Activated CD8-positive, alpha-beta T cell treated with anti-CD3 and anti-CD28 coated beads, Interleukin-2, amount 10 ng/mL, durations not matched to agents 7 days and 5 days (primary cell): ENCODE measurements around the gene MYOG. TPM values are rescaled to one million over a fixed set of nuclear protein-coding genes. Genes with fewer than 3 reads are reported as not detected.

Source experiments
- ATAC-seq: fragments of 150-1000 bp; cut with Tn5 transposase; one replicate; pipeline ENCODE4 v1.10.0; 2021; ENCODE audit warnings: moderate library complexity
- CTCF ChIA-PET: fragments of 350-600 bp; sonication (Branson Sonifier 250); formaldehyde crosslinking; loops from one replicate; lab custom pipeline; 2021; ENCODE audit warnings: antibody characterized with exemption; lab: Charles Lee
- POLR2A ChIA-PET: fragments of 350-600 bp; sonication (Branson Sonifier 250); formaldehyde crosslinking; loops from one replicate; lab custom pipeline; 2021; ENCODE audit warnings: antibody characterized with exemption; lab: Charles Lee
- DNase-seq: peaks from one replicate; pipeline ENCODE4 v3.0.0-alpha.2; 2020
- H3K27ac Mint-ChIP-seq: one replicate; pipeline ENCODE4 v1.8.0; 2021; ENCODE audit warnings: mild to moderate bottlenecking, mixed read lengths
- H3K27me3 Mint-ChIP-seq: one replicate; pipeline ENCODE4 v1.8.0; 2021; ENCODE audit warnings: low read depth, mixed read lengths
- H3K36me3 Mint-ChIP-seq: one replicate; pipeline ENCODE4 v1.8.0; 2021; ENCODE audit warnings: low read depth, mixed read lengths
- H3K4me1 Mint-ChIP-seq: one replicate; pipeline ENCODE4 v1.8.0; 2021; ENCODE audit warnings: low read depth, mixed read lengths
- H3K4me3 Mint-ChIP-seq: one replicate; pipeline ENCODE4 v1.8.0; 2021; ENCODE audit warnings: mild to moderate bottlenecking, mixed read lengths
- H3K9me3 Mint-ChIP-seq: one replicate; pipeline ENCODE4 v1.8.0; 2022; ENCODE audit warnings: mixed read lengths; ENCODE audit not compliant: insufficient read depth
- total RNA-seq, 2 experiments: library from RNA; stranded (reverse); gene quantifications; one replicate each; pipeline ENCODE4 v1.2.3, GENCODE V29; 2021

Gene MYOG
- total RNA-seq, 2 experiments from 2014 or later: not detected

DNA sequence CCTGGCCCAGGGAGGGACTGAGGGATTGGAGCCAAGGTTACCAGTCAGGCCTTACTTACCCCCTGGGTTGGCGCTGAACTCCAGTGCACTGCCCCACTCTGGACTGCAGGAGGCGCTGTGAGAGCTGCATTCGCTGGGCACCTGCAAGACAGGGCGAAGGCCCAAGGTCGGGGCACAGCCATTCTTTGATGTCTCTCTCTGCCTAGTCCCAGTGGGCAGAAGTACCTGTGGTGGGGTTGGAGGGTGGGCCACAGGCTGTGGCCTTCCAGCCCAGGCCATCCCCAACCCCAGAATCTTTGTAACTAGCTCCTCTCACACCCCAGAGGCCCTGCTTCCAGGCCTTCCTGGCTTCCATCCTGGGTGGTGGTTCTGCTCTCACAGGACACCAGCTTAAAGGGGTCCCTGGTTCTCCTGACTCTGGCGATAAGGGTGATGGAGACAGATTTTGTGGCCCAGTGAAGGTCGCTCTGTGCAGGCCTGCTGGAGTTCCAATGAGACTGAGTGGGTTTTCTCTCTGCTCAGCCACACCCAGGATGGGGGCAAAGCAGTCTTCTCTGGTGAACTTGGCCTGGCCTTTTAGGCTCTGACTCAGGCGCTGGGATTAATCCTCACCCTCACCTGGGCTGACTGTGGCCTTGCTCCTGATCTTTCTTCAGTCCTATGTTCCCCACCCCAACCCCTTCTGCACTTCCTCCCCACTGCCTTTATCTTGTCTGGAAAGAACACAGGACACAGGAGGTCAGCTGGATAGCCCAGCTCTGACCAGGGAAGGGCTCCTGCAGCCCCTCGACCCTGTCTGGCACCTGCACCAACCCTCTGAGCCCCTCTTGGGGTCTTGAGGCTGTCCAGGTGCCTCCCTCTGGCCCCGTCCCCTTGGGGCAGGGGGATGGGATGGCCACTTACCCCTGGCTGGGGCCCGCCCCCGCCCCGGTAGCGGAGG, 954 bp downstream of the MYOG start:
- CTCF ChIA-PET: interaction anchor here (0.7 to 1.8 kb wide), 5 partner anchors 10 to 397 kb away, joined by 3 to 5 read pairs (median 3); no protein-coding TSS in a partner anchor
- peak; percentile 34 for DNase-seq
- H3K27me3 Mint-ChIP-seq: peaks cover 5% of the 10 kb centered on the region
- peak; percentile 41 for ATAC-seq
- H3K36me3 Mint-ChIP-seq: no peaks in the 10 kb centered on the region
- H3K4me3 Mint-ChIP-seq: no peak overlapping the region
- H3K4me1 Mint-ChIP-seq: no peaks in the 10 kb centered on the region
- POLR2A ChIA-PET: interaction anchor here (0.6 kb wide), 1 partner anchor 261 kb away, joined by 3 read pairs; no protein-coding TSS in a partner anchor
- H3K9me3 Mint-ChIP-seq: no peaks in the 10 kb centered on the region
- no peak overlapping the region for H3K27ac Mint-ChIP-seq

DNA sequence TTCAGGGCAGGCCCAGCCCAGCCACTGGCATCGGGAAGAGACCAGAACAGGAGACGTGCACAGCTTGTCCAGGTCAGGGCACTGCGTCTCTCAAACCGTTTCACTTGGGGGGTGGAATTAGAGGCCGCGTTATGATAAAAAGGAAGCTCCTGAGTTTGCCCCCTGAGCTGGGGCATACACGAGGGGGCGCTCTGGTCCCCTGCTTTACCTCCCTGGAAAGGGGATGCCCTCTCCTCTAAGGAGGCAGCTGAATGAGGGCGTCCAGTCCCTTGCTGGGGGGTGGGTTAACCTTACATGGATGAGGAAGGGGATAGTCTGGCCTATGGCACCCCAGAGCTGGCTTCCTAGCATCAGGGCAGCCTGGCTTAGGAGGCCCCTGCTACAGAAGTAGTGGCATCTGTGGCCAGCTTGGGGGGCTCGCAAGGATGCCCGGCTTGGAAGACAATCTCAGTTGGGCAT, 2.3 kb downstream of the MYOG start:
- Mint-ChIP-seq H3K36me3 (no peaks in the 10 kb centered on the region), H3K9me3 (no peaks in the 10 kb centered on the region), H3K27me3 (peaks cover 6% of the 10 kb centered on the region), H3K4me3 (no peak overlapping the region), H3K27ac (peak overlapping the region; percentile 26), H3K4me1 (no peaks in the 10 kb centered on the region)
- DNase-seq (no peak), ATAC-seq (no peak)
- POLR2A ChIA-PET: no interaction called here
- CTCF ChIA-PET: interaction anchor here (0.9 to 1.8 kb wide), 6 partner anchors 10 to 133 kb away, joined by 3 to 5 read pairs (median 4); no protein-coding TSS in a partner anchor

DNA sequence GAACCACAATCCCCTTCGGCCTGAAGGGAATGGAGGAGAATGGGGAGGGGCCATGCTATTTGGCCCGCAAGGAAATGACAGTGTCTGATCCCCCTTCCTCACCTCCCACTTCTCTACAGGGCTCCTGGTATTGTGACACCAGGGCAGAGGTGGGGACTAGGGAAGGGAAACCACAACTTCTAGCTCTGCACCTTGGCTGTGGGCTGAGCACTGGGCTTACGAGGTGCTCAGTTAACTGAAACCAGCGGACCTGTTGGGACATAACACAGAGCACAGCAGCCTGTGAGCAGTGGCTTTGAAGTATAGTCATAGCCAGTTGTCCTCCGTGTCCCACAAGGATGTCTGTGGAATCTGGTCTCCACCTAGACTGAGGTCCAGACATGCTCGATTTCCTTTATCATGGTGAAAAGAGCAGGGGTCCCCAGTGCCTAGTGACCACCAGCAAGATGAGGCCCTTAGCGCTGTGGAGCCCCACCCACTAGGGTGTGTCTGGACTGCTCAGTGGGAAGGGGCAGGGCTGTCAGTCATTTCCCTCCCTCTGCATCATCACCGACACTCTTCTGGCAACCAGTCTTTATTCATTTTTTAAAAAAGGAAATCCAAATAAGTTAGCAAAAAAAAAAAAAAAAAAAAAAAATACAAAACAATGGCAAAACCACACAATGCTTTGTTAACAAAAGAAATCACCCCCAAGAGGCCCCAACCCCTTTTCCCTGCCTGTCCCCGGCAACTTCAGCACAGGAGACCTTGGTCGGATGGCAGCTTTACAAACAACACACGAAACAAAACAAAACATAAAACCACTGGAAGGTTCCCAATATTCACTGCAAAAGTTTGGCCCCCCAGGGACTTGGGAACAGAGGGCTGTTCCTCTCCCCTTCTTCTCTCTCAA, 3.0 kb downstream of the MYOG start:
- Mint-ChIP-seq H3K9me3 (no peaks in the 10 kb centered on the region), H3K27ac (no peak overlapping the region), H3K4me3 (no peak overlapping the region), H3K4me1 (no peaks in the 10 kb centered on the region), H3K36me3 (no peaks in the 10 kb centered on the region), H3K27me3 (peaks cover 10% of the 10 kb centered on the region)
- DNase-seq: no peak
- CTCF ChIA-PET: interaction anchor here (1.2 to 1.8 kb wide), 4 partner anchors 10 to 44 kb away, joined by 3 to 6 read pairs (median 4); no protein-coding TSS in a partner anchor
- POLR2A ChIA-PET: interaction anchor here (0.6 kb wide), 1 partner anchor 468 kb away, joined by 3 read pairs; no protein-coding TSS in a partner anchor
- no peak for ATAC-seq

DNA sequence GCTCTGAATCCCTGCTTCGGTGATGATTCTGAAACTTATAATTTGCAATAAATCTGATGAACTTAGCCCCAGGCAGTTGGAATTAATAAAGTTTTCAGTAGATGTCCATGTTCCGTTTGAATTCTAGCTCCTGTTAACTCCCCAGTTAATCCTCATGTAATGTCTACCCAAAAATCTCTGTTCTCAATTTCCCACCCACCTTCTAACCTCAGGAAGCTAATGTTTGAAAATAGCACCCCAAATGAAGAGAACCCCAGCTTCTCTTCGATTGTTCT, 3.6 kb downstream of the MYOG start:
- H3K27me3 Mint-ChIP-seq: peaks cover 16% of the 10 kb centered on the region
- H3K4me1 Mint-ChIP-seq: no peaks in the 10 kb centered on the region
- no peak overlapping the region for H3K27ac Mint-ChIP-seq
- no peak for ATAC-seq
- ChIA-PET POLR2A (interaction anchor here (0.6 kb wide), 1 partner anchor 469 kb away, joined by 3 read pairs; no protein-coding TSS in a partner anchor), CTCF (interaction anchor here (1.4 to 1.8 kb wide), 2 partner anchors 9 to 43 kb away, joined by 4 to 6 read pairs; no protein-coding TSS in a partner anchor)
- no peaks in the 10 kb centered on the region for H3K9me3 Mint-ChIP-seq
- no peaks in the 10 kb centered on the region for H3K36me3 Mint-ChIP-seq
- DNase-seq: no peak
- H3K4me3 Mint-ChIP-seq: no peak overlapping the region

DNA sequence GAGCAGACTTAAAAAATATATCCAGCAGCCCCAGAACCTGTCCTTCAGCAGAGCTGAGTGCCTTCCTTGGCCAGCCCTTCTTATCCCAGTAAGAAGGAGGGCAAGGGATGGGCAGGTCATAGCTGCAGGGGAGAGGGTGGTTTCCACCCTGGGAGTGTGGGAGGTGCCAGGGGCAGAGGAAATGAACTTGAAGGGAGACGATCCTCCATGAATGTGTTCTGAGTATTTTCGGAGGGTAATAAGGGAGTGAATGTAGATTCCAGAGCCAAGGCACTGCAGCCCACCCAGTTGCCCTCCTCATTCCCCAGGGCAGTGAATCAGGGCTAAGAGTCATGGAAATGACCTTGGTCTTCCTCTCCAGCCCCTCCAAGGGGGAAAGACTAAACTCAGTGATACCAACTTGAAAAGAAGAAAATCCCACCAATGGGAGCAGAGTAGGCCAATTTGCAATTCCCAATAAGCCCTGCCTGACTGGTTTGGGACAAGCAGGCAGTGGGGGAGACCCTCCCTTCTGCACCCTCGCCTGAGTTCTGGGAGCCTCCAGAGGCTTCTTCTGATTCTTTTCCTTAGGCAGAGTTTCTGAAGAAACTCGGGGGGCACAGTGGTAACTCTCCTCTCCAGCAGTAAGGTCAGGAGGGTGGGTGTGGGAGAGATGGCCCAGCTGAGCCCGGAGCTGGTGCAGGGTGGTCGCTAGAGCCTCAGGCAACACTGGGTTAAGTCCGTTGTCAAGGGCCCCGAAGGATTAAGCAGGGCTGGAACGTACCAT, 4.2 kb downstream of the MYOG start:
- no peaks in the 10 kb centered on the region for H3K4me1 Mint-ChIP-seq
- ATAC-seq: no peak
- CTCF ChIA-PET: interaction anchor here (1.4 to 1.8 kb wide), 2 partner anchors 9 to 42 kb away, joined by 4 to 6 read pairs; no protein-coding TSS in a partner anchor

DNA sequence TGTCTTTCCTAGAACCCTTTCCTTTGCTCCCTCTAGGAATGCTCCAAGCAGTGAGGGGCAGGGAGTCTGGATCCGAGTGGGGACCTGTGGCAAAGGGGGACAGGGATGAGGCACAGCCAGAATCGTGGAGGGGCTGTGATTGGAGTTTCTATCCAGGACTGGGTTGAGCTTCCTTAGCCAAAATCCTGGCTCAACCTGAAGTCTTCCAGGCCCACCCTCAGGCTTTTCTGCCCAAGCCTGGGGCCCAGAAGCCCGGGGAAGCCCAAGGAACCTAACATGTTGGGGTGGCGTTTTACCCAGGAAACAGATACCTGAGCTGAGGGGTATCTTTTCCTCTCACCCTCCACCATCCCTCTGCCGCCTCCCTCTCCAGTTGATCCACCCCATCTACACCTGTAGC, 5.4 kb downstream of the MYOG start:
- POLR2A ChIA-PET: no interaction called here
- CTCF ChIA-PET: no interaction called here
- ATAC-seq: no peak
- H3K9me3 Mint-ChIP-seq: no peaks in the 10 kb centered on the region
- no peak overlapping the region for H3K27ac Mint-ChIP-seq
- H3K4me3 Mint-ChIP-seq: no peak overlapping the region
- H3K36me3 Mint-ChIP-seq: peaks cover 4% of the 10 kb centered on the region
- peaks cover 24% of the 10 kb centered on the region for H3K27me3 Mint-ChIP-seq
- no peak for DNase-seq
- H3K4me1 Mint-ChIP-seq: peaks cover 5% of the 10 kb centered on the region

More for the DNA sequence above, 4.2 kb downstream of the MYOG start:
- POLR2A ChIA-PET: interaction anchor here (0.6 kb wide), 1 partner anchor 469 kb away, joined by 3 read pairs; no protein-coding TSS in a partner anchor
- DNase-seq: no peak
- no peak overlapping the region for H3K27ac Mint-ChIP-seq
- no peaks in the 10 kb centered on the region for H3K36me3 Mint-ChIP-seq
- H3K27me3 Mint-ChIP-seq: peaks cover 19% of the 10 kb centered on the region
- H3K4me3 Mint-ChIP-seq: no peak overlapping the region
- no peaks in the 10 kb centered on the region for H3K9me3 Mint-ChIP-seq

DNA sequence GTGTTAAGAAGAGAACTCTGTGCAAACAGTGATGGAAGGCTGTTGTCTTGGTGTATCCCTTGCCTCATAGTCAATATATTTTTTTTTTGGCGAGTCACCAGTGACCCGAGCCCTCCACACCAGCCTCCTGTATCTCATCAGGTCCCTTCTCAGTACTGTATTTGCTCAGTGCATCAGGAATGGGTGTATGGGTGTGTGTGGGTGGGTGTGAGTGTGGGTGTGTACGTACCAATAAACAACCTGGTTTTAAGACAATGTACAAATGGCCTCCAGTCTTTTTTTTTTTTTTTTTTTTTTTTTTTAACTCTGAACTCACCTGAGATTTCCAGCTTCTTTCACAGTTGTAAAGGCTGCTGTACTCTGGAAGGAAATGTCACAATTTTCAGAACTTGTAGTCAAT, 7.3 kb downstream of the MYOG start:
- ChIA-PET CTCF (interaction anchor here (1.0 kb wide), 1 partner anchor 39 kb away, joined by 3 read pairs; no protein-coding TSS in a partner anchor), POLR2A (no interaction called here)
- H3K4me1 Mint-ChIP-seq: peaks cover 10% of the 10 kb centered on the region

DNA sequence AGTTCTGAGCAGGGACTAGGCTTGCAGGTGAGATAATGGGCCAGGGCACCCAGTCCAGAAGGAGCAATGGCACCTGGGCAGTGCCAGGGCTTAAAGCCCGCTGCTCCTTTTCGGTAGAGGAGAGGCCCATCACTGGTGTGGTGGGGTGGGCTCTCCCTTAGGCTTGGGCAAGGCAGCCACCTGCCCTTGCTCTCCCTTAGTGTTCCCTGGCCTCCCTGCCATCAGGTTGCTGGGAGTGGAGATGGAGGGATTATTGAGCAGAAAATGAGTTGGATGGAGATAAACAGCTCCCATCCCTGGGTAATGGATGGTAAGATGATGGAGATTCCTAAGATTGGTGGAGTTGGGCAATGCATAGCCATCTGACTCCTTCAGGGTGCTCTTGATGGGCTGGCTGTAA, 7.9 kb downstream of the MYOG start:
- Mint-ChIP-seq H3K36me3 (peaks cover 4% of the 10 kb centered on the region), H3K27me3 (peaks cover 33% of the 10 kb centered on the region), H3K9me3 (no peaks in the 10 kb centered on the region), H3K27ac (no peak overlapping the region), H3K4me1 (peaks cover 10% of the 10 kb centered on the region), H3K4me3 (no peak overlapping the region)
- DNase-seq: no peak
- ChIA-PET CTCF (interaction anchor here (0.9 to 1.0 kb wide), 3 partner anchors 23 to 39 kb away, joined by 3 to 4 read pairs (median 3); no protein-coding TSS in a partner anchor), POLR2A (interaction anchor here (1.0 kb wide), 1 partner anchor 9 kb away, joined by 3 read pairs; no protein-coding TSS in a partner anchor)
- no peak for ATAC-seq

More for the DNA sequence above, 7.3 kb downstream of the MYOG start:
- Mint-ChIP-seq H3K36me3 (peaks cover 4% of the 10 kb centered on the region), H3K9me3 (no peaks in the 10 kb centered on the region), H3K27me3 (peaks cover 33% of the 10 kb centered on the region), H3K4me3 (no peak overlapping the region), H3K27ac (no peak overlapping the region)
- ATAC-seq: no peak
- no peak for DNase-seq

DNA sequence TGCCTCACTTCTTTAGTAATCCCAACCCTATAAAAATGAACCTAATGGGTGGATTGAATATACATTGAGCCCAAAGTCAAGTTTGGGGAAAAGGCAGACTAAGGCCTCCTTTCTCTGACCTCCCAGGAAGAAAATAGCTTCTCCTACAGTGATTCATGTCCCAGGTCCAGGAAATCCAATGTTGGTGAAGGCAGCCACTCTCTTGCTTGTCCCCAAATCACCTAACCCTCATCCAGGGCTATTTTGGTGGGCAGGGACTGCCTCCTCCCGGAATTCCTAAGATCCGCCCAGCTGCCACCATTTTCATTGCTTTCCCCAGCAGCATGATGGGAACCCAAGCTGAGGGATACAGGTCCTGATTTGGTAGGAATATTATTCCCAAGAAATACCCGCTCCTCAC, 8.4 kb downstream of the MYOG start:
- no peak overlapping the region for H3K27ac Mint-ChIP-seq
- CTCF ChIA-PET: interaction anchor here (0.9 to 1.8 kb wide), 5 partner anchors 22 to 95 kb away, joined by 3 to 6 read pairs (median 3); no protein-coding TSS in a partner anchor
- ATAC-seq: no peak
- H3K36me3 Mint-ChIP-seq: peaks cover 4% of the 10 kb centered on the region
- peaks cover 10% of the 10 kb centered on the region for H3K4me1 Mint-ChIP-seq
- DNase-seq: no peak
- H3K9me3 Mint-ChIP-seq: no peaks in the 10 kb centered on the region
- no peak overlapping the region for H3K4me3 Mint-ChIP-seq
- peaks cover 33% of the 10 kb centered on the region for H3K27me3 Mint-ChIP-seq
- POLR2A ChIA-PET: interaction anchor here (0.6 to 1.0 kb wide), 2 partner anchors 10 to 20 kb away, joined by 3 read pairs; no protein-coding TSS in a partner anchor

DNA sequence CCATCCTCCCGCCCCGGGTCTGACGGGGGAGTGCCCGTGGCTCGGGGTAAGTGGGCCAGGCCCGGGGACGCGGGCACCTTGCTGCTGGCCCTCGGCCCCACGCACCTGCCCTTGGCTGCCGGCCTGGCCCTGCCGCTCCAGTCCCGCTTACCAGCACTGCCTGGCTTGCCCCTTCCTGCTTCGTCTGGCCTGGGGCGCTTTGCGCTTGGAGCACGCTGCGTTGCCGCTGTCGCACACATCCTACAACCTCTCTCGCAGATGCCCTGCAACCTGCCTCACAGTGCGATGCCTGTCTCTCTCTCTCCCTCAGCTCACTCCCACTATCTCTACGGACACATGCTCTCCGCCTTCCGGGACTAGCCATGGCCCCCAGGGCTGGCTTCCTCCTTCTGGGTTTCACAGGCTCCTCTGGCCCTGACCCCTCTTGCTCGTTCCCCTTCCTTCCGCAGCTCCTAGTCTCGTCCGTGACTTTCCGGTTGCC, 9.7 kb downstream of the MYOG start:
- CTCF ChIA-PET: interaction anchor here (1.8 kb wide), 1 partner anchor 96 kb away, joined by 6 read pairs; no protein-coding TSS in a partner anchor
- peak overlapping the region; percentile 55 for H3K4me3 Mint-ChIP-seq
- H3K27me3 Mint-ChIP-seq: peaks cover 33% of the 10 kb centered on the region
- H3K27ac Mint-ChIP-seq: peak overlapping the region; percentile 29
- DNase-seq (no peak), ATAC-seq (peak; percentile 41)
- H3K9me3 Mint-ChIP-seq: no peaks in the 10 kb centered on the region
- POLR2A ChIA-PET: interaction anchor here (0.7 kb wide), 1 partner anchor 933 kb away, joined by 3 read pairs; no protein-coding TSS in a partner anchor
- peaks cover 10% of the 10 kb centered on the region for H3K4me1 Mint-ChIP-seq
- peaks cover 6% of the 10 kb centered on the region for H3K36me3 Mint-ChIP-seq
